ENCODE data around the gene FA2H.
"Not testable (repeated sequence)": the region's sequence is repeated elsewhere in the genome, so short reads cannot be mapped to it uniquely, and the experiment has no call there.

The FA2H gene

DNA sequence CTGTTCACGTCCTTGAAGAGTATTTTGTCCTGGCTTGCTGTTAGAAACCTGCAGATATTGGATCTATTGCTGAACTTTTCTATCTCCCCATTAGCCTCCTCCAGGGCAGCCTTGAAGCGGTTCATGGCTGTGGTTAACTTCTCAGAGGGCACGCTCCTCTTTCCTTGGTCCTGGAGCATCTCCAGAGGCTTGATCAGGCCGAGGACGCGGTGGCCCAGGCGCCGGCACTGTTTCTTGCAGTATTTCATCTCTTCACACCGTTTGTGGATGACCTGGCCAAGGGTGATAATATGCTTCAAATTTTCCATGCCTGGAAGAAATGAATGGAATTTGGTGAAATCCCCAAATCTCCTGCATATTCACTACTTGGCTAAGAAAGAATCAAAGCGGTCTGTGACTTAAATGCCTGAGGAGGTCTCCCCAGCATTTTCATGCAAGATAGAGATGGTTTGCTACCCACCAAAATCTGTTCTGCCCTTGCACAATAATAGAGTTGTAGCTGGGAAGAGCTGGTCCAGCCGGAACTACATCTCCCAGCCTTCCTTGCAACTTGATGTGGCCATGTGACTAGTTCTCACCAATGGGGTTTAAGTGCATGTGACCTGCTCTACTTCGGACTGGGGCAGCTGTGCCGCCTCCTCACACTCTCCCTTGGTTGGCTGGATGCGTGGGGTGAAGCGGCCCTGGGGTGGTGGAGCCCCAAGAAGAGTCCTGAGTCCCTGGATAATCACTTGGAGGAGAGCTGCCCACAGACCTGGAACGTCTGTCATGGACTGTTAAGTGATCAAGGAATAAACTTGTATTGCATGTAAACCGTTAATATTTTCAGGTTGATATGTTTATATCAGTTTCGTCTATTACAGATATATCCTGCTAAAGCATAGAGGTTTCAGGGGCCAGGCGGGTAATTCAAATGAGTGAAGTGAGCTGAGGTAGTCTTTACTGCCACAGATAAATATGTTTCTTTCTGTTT, 78.9 kb downstream of the FA2H start:
- DNase-seq (ENCODE audit: extremely low read depth in 1 of 2, low read depth in 1 of 2) = peak; percentile 19 to 32

DNA sequence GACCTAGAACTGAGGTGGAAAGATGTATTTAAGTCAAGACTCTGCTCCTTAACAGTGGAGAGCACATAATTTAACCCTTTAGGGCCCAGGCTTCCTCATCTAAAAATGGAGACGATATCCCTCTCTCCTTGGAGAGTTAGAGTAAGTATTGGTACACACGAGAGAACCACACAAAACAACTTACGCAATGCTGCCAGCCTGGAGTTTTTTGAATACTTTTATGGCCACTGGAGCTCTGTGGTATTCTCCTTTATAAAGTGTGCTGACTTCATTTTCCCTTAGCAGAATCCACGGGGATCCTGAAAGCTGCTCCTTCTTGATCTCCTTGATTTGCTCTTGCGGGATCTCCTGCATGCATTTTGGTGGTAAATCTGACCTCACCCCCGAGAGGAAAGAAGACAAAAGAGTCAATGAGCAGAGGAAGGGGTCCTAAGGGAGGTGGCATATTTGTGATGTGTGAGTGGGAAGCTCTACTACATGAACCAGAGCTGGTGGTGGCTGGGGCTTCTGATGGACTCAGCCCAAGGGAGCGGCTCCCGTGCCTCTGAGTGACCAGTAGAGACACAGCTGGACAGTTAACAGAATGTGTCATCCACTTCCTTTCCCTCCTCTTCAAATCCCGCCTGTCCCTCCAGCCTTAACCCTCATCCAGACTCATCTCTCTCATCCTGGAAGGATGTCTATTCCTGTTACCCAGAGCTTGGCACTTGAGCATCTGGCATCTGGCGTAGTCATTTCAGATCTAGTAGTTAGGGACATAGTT, 83.3 kb downstream of the FA2H start:
- no peak for DNase-seq (ENCODE audit: extremely low read depth in 1 of 2, low read depth in 1 of 2)

DNA sequence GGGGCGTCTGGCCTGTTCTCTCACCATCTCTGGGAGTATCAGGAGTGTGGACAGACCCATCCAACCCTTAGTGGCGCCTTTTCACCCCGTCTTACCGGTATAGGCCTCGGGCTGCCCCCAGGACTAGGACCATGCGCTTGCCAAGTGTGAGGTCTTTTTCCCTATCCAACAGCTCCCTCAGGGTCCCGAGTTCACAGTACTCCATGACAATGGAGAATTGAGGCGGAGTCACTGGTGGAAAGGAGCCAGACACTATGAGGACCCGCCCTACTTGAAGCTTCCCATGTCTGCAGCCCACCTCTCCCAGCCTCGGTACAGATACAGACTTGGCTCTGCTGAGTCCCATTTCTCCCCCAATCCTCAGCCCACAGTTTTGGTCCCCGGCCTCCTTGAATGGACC, 92.1 kb downstream of the FA2H start:
- DNase-seq (ENCODE audit: extremely low read depth in 1 of 2, low read depth in 1 of 2) = no peak

DNA sequence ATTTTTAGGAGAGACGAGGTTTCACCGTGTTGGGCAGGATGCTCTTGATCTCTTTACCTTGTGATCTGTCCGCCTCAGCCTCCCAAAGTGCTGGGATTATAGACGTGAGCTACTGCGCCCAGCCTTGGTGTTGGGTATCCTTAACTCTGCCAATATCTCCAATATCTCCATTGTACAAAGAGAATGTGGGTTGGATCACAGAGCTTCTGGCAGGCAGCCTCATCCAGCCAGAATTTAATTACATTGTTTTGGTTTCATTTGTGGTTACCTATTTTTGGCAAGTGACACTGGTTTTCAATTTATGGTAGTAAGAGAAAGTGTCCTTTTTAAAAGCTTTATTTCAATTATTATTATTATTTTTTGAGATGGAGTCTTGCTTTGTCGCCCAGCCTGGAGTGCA, 93.9 kb downstream of the FA2H start:
- no peak for DNase-seq (ENCODE audit: extremely low read depth in 1 of 2, low read depth in 1 of 2)

DNA sequence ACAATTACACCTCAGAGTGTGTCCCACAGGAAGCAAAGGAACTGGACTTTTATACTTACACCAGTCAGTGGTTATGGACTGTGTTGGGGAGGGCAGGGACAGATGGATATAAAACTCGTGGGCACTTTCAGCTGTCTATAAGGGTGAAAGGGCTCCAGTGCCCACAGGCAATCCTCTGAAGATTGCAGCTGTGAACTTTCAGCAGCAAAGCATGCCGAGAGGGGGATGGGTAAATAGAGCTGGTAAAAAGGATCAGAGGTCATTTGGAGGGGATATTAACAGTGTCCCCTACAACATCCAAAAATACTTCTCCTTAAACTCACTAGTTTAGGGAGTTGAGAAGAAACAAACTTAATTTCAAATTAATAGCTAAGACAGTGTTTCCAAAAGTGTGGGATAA, 94.6 kb downstream of the FA2H start:
- DNase-seq (ENCODE audit: extremely low read depth in 1 of 2, low read depth in 1 of 2) = no peak

DNA sequence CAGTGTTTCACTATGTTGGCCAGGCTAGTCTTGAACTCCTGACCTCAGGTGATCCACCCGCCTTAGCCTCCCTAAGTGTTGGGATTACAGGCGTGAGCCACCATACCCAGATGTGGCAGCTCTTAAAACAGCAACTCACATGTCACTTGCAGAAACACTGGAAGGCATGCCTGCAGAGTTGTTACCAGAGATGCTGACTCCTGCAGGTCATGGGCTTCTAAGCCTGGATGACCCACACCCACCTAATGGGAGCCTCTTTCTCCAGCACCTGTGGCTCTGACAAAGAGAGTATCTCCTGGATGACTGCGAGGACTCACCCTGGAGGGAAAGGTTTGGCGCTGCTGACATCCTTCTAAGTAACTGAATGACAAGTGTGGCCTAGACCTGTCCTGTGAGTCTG, 96.8 kb downstream of the FA2H start:
- no peak for DNase-seq (ENCODE audit: extremely low read depth in 1 of 2, low read depth in 1 of 2)

DNA sequence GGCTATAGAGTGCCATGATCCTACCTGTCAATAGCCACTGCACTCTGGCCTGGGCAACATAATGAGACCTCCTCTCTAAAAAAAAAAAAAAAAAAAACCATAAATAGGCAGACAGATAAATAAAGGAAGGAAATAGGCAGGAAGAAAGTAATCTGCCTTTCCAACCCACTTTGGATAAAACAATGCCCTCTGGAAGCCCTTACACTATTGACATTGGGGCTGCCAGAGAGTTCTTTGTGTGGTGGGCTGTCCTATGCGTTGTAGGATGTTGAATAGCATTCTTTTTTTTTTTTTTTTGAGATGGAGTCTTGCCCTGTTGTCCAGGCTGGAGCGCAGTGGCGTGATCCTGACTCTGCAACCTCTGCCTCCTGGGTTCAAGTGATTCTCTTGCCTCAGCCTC, 100.7 kb downstream of the FA2H start:
- no peak for DNase-seq (ENCODE audit: extremely low read depth in 1 of 2, low read depth in 1 of 2)

DNA sequence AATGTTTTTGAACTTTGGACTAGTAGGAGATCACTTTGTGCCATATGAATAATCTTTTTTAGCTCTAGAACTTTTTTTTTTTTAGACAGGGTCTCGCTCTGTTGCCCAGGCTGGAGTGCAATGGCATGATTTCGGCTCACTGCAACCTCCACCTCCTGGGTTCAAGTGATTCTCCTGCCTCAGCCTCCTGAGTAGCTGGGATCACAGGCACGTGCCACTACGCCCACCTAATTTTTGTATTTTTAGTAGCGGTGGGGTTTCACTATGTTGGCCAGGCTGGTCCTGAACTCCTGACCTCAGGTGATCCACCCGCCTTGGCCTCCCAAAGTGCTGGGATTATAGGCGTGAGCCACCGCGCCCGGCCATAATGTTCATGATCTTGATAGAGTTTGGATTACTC, 105.7 kb downstream of the FA2H start:
- not testable (repeated sequence) for DNase-seq (ENCODE audit: extremely low read depth in 1 of 2, low read depth in 1 of 2)

DNA sequence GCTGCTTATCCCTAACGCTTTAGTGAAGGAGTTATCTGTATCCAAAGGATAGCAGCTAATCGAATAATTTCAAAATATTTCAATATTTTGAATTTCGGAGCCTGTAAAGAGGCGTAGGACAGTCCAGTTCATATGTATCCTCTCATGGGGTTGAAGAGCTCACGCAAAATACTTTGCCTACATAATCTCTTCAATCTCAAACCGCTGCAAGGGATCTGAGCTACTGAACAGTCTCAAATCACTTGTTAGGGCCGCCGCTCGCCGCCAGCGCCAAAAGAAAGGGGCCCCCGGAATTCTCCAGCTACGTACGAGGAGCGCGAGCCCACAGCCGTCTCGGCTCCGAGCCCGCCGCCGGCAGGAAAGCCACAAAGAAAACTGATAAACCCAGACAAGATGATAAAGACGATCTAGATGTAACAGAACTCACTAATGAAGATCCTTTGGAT, 107.3 kb downstream of the FA2H start:
- peak; percentile 5 to 23 for DNase-seq (ENCODE audit: extremely low read depth in 1 of 2, low read depth in 1 of 2)

DNA sequence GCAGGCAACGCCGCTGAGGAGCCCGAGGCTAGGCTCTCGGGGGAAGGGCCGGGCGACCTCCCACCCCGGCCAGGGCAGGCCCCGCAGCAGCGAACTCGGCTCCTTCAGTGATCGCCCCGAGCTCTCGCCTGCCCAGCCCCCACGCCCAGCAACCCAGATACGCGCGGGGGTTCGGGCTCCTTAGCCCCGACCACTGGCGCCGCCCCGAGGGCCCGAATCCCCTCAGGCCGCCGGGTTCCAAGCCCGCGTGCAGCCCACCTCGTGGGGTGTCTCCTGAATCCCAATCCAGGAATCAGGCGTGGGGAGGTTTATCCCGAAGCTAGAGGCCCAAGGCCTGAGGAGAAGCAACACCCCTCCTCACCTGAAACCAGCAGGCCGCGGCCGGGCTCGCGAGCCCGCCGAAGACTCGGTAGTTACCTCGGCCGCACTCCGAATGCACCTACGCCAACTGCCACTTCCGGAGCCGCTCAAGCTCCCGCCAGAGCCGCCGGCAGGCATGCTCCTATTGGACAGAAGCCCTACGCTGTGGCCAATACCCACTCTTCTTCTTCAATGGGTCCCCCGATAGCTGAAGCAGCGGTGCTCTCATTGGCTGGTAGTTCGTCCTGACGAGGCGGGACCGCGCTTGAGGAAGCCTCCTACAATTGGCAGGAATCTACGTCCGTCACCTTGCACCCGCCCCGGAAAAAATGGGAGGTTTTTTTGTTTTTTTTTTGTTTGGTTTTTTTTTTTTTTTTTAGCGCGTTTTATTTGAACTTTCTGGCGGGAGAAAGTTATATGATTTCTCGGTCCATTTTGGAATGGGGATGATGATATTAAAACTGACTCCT, 108.0 kb downstream of the FA2H start, which contains the start of gene RFWD3:
Gene RFWD3, minus strand, starts transcription at position 453 of the 830 bp plus-strand sequence. CDS start 5,428 bp downstream, outside the sequence.
- DNase-seq (ENCODE audit: extremely low read depth in 1 of 2, low read depth in 1 of 2) = peak; percentile 89 to 97

DNA sequence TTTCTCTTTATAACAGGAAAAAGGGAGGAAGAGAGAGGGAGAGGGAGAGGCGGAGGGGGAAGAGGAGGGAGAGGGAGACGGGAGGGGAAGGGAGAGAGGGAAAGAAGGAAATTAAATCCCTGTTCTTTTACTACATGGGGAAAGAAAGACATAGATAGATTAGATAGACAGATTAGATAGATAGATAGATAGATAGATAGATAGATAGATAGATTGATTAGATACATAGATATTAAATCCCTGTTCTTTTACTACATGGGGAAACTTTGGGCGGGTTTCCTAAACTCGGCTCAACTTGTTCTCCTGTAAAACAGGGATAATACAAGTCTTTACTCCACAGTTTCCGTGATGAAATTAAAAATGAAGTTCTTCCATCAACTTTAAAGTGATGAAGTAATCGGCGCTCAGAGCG, 108.6 kb downstream of the FA2H start:
- DNase-seq (ENCODE audit: extremely low read depth in 1 of 2, low read depth in 1 of 2) = no peak

Data from stimulated activated CD8-positive, alpha-beta memory T cell treated with anti-CD3 and anti-CD28 coated beads, Interleukin-7, amount 100 ng/mL, for 48 hours (primary cell).